ENCODE measurements around the gene CMPK2.

CMPK2 gene

GRCh38 chr2:6845903-6846302 is 19.8 kb downstream of the CMPK2 start:
- Histone ChIP-seq H3K27ac (ENCODE audit: low read depth in 2 of 2, low read length in 2 of 2) (no peak overlapping the region), H3K4me1 (ENCODE audit: control insufficient read depth in 2 of 2, insufficient read depth in 2 of 2, low read length in 2 of 2) (no peaks in the 10 kb centered on the region), H3K36me3 (ENCODE audit: control insufficient read depth in 2 of 2, insufficient read depth in 2 of 2, low read length in 2 of 2) (peaks cover 11 to 16% of the 10 kb centered on the region in 2 donors), H3K9ac (ENCODE audit: low read depth in 1 of 2, low read length in 2 of 2) (no peak overlapping the region), H3K9me3 (ENCODE audit: control insufficient read depth in 2 of 2, low read length in 2 of 2) (peaks cover 25 to 48% of the 10 kb centered on the region in 2 donors), H3K27me3 (ENCODE audit: control insufficient read depth in 2 of 2, insufficient read depth in 2 of 2, low read length in 2 of 2) (no peaks in the 10 kb centered on the region), H3K4me3 (ENCODE audit: low read length in 2 of 2) (peak overlapping the region in 1 of 2 donors; percentile 2)

GRCh38 chr2:6845312-6845711 is 20.4 kb downstream of the CMPK2 start:
- Histone ChIP-seq H3K4me1 (ENCODE audit: control insufficient read depth in 2 of 2, insufficient read depth in 2 of 2, low read length in 2 of 2) (no peaks in the 10 kb centered on the region), H3K9me3 (ENCODE audit: control insufficient read depth in 2 of 2, low read length in 2 of 2) (peaks cover 25 to 48% of the 10 kb centered on the region in 2 donors), H3K27ac (ENCODE audit: low read depth in 2 of 2, low read length in 2 of 2) (no peak overlapping the region), H3K27me3 (ENCODE audit: control insufficient read depth in 2 of 2, insufficient read depth in 2 of 2, low read length in 2 of 2) (no peaks in the 10 kb centered on the region), H3K9ac (ENCODE audit: low read depth in 1 of 2, low read length in 2 of 2) (no peak overlapping the region), H3K36me3 (ENCODE audit: control insufficient read depth in 2 of 2, insufficient read depth in 2 of 2, low read length in 2 of 2) (peaks cover 10 to 13% of the 10 kb centered on the region in 2 donors), H3K4me3 (ENCODE audit: low read length in 2 of 2) (no peak overlapping the region)

DNA sequence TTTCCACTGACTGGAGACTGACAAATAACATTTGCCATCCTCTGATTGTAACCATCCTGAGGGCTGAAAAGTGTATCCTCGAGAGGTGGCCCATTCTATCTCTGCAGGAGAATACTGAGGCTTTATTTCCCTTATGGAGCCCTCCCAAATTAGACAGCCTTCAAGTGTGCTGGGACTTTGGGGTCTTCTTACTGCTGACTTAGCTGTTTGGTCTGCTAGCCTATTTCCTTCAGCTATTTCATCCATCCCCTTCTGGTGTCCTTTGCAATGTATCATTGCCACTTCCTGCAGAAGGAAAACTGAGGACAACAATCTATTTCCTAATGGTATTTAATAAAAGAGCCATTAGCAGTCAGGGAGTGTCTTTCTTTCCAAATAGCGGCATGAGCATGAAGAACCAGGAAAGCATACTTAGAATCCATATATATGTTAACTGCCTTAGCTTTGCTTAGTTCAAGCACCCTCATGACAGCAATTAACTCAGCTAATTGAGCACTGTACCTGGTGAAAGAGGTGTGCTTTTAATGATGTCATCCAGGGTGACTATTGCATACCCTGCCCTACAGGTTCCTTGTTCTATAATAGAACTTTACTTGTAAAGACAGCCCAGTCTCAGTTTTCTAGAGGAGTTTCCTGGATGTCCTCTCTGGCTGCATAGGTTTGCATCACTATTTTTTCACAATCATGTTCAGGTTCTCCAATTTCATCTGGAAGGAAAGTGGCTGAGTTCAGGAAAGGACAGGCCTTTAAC is 24.0 kb downstream of the CMPK2 start:
- Histone ChIP-seq H3K27me3 (ENCODE audit: control insufficient read depth in 2 of 2, insufficient read depth in 2 of 2, low read length in 2 of 2) (no peaks in the 10 kb centered on the region), H3K27ac (ENCODE audit: low read depth in 2 of 2, low read length in 2 of 2) (no peak overlapping the region), H3K4me1 (ENCODE audit: control insufficient read depth in 2 of 2, insufficient read depth in 2 of 2, low read length in 2 of 2) (no peaks in the 10 kb centered on the region), H3K9ac (ENCODE audit: low read depth in 1 of 2, low read length in 2 of 2) (no peak overlapping the region), H3K4me3 (ENCODE audit: low read length in 2 of 2) (no peak overlapping the region), H3K36me3 (ENCODE audit: control insufficient read depth in 2 of 2, insufficient read depth in 2 of 2, low read length in 2 of 2) (no peaks in the 10 kb centered on the region), H3K9me3 (ENCODE audit: control insufficient read depth in 2 of 2, low read length in 2 of 2) (peaks cover 24 to 42% of the 10 kb centered on the region in 2 donors)

DNA sequence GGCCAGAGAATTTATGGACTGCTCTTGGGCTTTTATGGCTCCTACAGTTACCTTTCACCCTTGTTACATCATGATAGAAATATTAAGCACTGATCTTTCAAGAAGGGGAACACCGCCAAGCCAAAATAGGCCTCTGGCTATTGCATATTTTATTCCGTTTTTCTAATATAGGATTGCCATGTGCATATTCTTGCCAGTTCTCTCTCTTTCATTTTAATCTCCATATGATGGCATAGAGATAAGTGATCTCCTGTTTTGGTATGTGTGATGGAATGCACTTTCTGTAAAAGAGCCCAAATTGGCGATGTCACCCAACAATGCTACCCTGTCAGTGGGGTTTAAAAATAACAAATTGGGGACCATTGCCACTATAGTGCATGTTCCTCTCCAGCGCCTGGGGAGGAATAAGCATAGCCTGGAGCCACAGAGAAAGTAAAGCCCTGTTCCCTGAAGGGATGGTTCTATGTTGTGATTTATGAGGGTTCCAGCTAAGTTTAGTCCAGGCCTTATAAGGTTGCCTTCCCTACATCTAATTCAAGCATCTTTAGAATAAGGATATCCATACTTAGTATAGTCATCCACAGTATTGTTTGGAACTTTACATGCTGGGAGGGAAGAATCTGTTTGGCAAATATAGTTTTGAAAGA is 26.9 kb downstream of the CMPK2 start:
- Histone ChIP-seq H3K9me3 (ENCODE audit: control insufficient read depth in 2 of 2, low read length in 2 of 2) (peaks cover 13 to 16% of the 10 kb centered on the region in 2 donors), H3K4me1 (ENCODE audit: control insufficient read depth in 2 of 2, insufficient read depth in 2 of 2, low read length in 2 of 2) (no peaks in the 10 kb centered on the region), H3K9ac (ENCODE audit: low read depth in 1 of 2, low read length in 2 of 2) (no peak overlapping the region), H3K4me3 (ENCODE audit: low read length in 2 of 2) (no peak overlapping the region), H3K27ac (ENCODE audit: low read depth in 2 of 2, low read length in 2 of 2) (no peak overlapping the region), H3K36me3 (ENCODE audit: control insufficient read depth in 2 of 2, insufficient read depth in 2 of 2, low read length in 2 of 2) (no peaks in the 10 kb centered on the region), H3K27me3 (ENCODE audit: control insufficient read depth in 2 of 2, insufficient read depth in 2 of 2, low read length in 2 of 2) (no peaks in the 10 kb centered on the region)

DNA sequence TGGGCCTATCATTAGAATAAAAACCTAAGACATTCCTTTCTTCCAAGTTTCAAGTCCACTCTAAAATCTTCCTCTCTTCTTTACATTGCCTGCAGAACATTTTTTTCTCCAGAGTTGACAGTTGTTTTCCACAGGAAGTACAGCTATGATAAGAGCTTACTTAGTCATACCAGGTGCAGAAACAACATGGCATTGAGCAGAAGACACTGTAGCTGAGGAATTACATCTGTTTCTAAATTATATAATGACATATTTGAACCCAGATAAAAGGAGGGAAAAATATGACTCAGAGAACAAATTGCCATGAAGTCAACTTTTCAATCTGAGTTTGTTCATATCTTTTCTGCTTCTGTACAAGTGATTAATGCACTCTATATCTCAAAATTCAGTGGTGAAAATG is 30.2 kb downstream of the CMPK2 start:
- Histone ChIP-seq H3K4me3 (ENCODE audit: low read length in 2 of 2) (no peak overlapping the region), H3K27ac (ENCODE audit: low read depth in 2 of 2, low read length in 2 of 2) (no peak overlapping the region), H3K9me3 (ENCODE audit: control insufficient read depth in 2 of 2, low read length in 2 of 2) (peaks cover 2 to 5% of the 10 kb centered on the region in 2 donors), H3K4me1 (ENCODE audit: control insufficient read depth in 2 of 2, insufficient read depth in 2 of 2, low read length in 2 of 2) (no peaks in the 10 kb centered on the region), H3K27me3 (ENCODE audit: control insufficient read depth in 2 of 2, insufficient read depth in 2 of 2, low read length in 2 of 2) (no peaks in the 10 kb centered on the region), H3K9ac (ENCODE audit: low read depth in 1 of 2, low read length in 2 of 2) (no peak overlapping the region), H3K36me3 (ENCODE audit: control insufficient read depth in 2 of 2, insufficient read depth in 2 of 2, low read length in 2 of 2) (no peaks in the 10 kb centered on the region)

GRCh38 chr2:6834163-6834562 is 31.5 kb downstream of the CMPK2 start:
- no peaks in the 10 kb centered on the region for H3K4me1 ChIP-seq (ENCODE audit: control insufficient read depth in 2 of 2, insufficient read depth in 2 of 2, low read length in 2 of 2)

GRCh38 chr2:6833300-6833604 is 32.5 kb downstream of the CMPK2 start:
- Histone ChIP-seq H3K27me3 (ENCODE audit: control insufficient read depth in 2 of 2, insufficient read depth in 2 of 2, low read length in 2 of 2) (no peaks in the 10 kb centered on the region), H3K4me1 (ENCODE audit: control insufficient read depth in 2 of 2, insufficient read depth in 2 of 2, low read length in 2 of 2) (no peaks in the 10 kb centered on the region), H3K4me3 (ENCODE audit: low read length in 2 of 2) (no peak overlapping the region), H3K27ac (ENCODE audit: low read depth in 2 of 2, low read length in 2 of 2) (no peak overlapping the region), H3K9me3 (ENCODE audit: control insufficient read depth in 2 of 2, low read length in 2 of 2) (peaks cover 0 to 5% of the 10 kb centered on the region in 2 donors), H3K9ac (ENCODE audit: low read depth in 1 of 2, low read length in 2 of 2) (no peak overlapping the region), H3K36me3 (ENCODE audit: control insufficient read depth in 2 of 2, insufficient read depth in 2 of 2, low read length in 2 of 2) (no peaks in the 10 kb centered on the region)

More at GRCh38 chr2:6834163-6834562, 31.5 kb downstream of the CMPK2 start:
- no peak overlapping the region for H3K4me3 ChIP-seq (ENCODE audit: low read length in 2 of 2)
- H3K27me3 ChIP-seq (ENCODE audit: control insufficient read depth in 2 of 2, insufficient read depth in 2 of 2, low read length in 2 of 2) = no peaks in the 10 kb centered on the region
- H3K36me3 ChIP-seq (ENCODE audit: control insufficient read depth in 2 of 2, insufficient read depth in 2 of 2, low read length in 2 of 2) = no peaks in the 10 kb centered on the region
- H3K9ac ChIP-seq (ENCODE audit: low read depth in 1 of 2, low read length in 2 of 2) = no peak overlapping the region
- H3K9me3 ChIP-seq (ENCODE audit: control insufficient read depth in 2 of 2, low read length in 2 of 2) = peaks cover 2 to 5% of the 10 kb centered on the region in 2 donors
- H3K27ac ChIP-seq (ENCODE audit: low read depth in 2 of 2, low read length in 2 of 2) = no peak overlapping the region

DNA sequence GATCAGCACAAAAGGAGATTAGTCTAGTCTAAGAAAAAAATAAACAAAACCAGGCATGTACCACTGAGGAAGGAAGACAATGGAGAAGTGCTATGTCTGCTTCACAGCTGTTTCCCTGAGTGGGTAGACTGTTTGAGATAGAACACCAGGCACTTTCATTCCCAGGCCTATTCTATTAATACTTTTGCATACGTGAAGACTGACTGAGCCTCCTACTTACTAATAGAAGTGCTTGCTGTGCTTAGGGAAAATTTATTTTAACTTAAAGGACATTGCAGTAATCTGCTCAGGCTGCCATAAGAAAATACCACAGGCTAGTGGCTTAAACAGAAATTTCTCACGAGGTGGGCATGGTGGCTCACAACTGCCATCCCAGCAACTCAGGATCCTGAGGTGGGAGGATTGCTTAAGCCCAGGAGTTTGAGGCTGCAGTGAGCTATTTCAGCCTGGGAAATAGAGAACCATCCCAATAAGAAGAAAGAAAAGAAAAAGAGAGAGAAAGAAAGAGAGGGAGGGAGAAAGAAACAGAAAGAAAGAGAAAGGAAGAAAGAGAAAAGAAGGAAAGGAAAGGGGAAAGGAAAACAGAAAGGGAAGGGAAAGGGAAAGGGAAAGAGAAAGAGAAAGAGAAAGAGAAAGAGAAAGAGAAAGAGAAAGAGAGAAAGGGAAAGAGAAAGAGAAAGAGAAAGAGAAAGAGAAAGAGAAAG is 33.0 kb downstream of the CMPK2 start:
- H3K27me3 ChIP-seq (ENCODE audit: control insufficient read depth in 2 of 2, insufficient read depth in 2 of 2, low read length in 2 of 2) = no peaks in the 10 kb centered on the region
- peaks cover 0 to 5% of the 10 kb centered on the region in 2 donors for H3K9me3 ChIP-seq (ENCODE audit: control insufficient read depth in 2 of 2, low read length in 2 of 2)
- H3K36me3 ChIP-seq (ENCODE audit: control insufficient read depth in 2 of 2, insufficient read depth in 2 of 2, low read length in 2 of 2) = no peaks in the 10 kb centered on the region
- H3K9ac ChIP-seq (ENCODE audit: low read depth in 1 of 2, low read length in 2 of 2) = no peak overlapping the region
- peaks cover 0 to 1% of the 10 kb centered on the region in 2 donors for H3K4me1 ChIP-seq (ENCODE audit: control insufficient read depth in 2 of 2, insufficient read depth in 2 of 2, low read length in 2 of 2)
- H3K4me3 ChIP-seq (ENCODE audit: low read length in 2 of 2) = no peak overlapping the region
- H3K27ac ChIP-seq (ENCODE audit: low read depth in 2 of 2, low read length in 2 of 2) = no peak overlapping the region

DNA sequence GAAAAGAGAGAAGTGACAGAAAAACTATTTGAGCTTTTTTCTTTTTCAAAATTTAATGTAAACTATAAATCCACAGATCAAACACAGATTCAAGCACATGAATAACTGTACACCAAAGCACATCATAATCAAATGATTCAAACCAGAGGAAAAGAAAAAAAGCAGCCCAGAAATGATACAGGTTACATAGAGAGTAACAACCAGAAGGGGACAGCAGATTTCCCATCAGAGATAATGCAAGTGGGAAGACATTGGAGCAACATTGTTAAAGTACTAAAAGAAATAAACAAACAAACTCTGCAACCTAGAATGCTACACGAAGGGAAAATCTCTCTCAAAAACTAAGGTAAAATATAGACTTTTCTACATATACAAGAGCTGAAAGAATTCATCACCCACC is 34.5 kb downstream of the CMPK2 start:
- Histone ChIP-seq H3K27me3 (ENCODE audit: control insufficient read depth in 2 of 2, insufficient read depth in 2 of 2, low read length in 2 of 2) (no peaks in the 10 kb centered on the region), H3K36me3 (ENCODE audit: control insufficient read depth in 2 of 2, insufficient read depth in 2 of 2, low read length in 2 of 2) (no peaks in the 10 kb centered on the region), H3K4me3 (ENCODE audit: low read length in 2 of 2) (no peak overlapping the region), H3K9ac (ENCODE audit: low read depth in 1 of 2, low read length in 2 of 2) (no peak overlapping the region), H3K4me1 (ENCODE audit: control insufficient read depth in 2 of 2, insufficient read depth in 2 of 2, low read length in 2 of 2) (peaks cover 0 to 2% of the 10 kb centered on the region in 2 donors), H3K27ac (ENCODE audit: low read depth in 2 of 2, low read length in 2 of 2) (no peak overlapping the region), H3K9me3 (ENCODE audit: control insufficient read depth in 2 of 2, low read length in 2 of 2) (peaks cover 0 to 5% of the 10 kb centered on the region in 2 donors)

- Histone ChIP-seq H3K4me3 (ENCODE audit: low read length in 2 of 2) (no peak overlapping the region), H3K4me1 (ENCODE audit: control insufficient read depth in 2 of 2, insufficient read depth in 2 of 2, low read length in 2 of 2) (peaks cover 0 to 2% of the 10 kb centered on the region in 2 donors), H3K9me3 (ENCODE audit: control insufficient read depth in 2 of 2, low read length in 2 of 2) (no peaks in the 10 kb centered on the region), H3K9ac (ENCODE audit: low read depth in 1 of 2, low read length in 2 of 2) (no peak overlapping the region), H3K27ac (ENCODE audit: low read depth in 2 of 2, low read length in 2 of 2) (no peak overlapping the region), H3K27me3 (ENCODE audit: control insufficient read depth in 2 of 2, insufficient read depth in 2 of 2, low read length in 2 of 2) (no peaks in the 10 kb centered on the region), H3K36me3 (ENCODE audit: control insufficient read depth in 2 of 2, insufficient read depth in 2 of 2, low read length in 2 of 2) (no peaks in the 10 kb centered on the region)
Measured at GRCh38 chr2:6828299-6828584, 37.5 kb downstream of the CMPK2 start.

Measured in mucosa of rectum (tissue), 2 donors.